K562 (cell line): ENCODE measurements around the gene CST5. TPM values are rescaled to one million over a fixed set of nuclear protein-coding genes. Genes with fewer than 3 reads are reported as not detected.

Source experiments
- ATAC-seq: fragments of 200-7000 bp; cut with Tn5 transposase; 3 replicates; pipeline ENCODE4 v1.9.1; 2020; ENCODE audit warnings: moderate library complexity
- BruUV-seq: library from RNA; stranded (reverse); fragments of 400-500 nt; replicated peaks from 2 replicates; lab custom pipeline; 2021; lab: Mats Ljungman, UMichigan
- CTCF ChIA-PET: fragments of 300-600 bp; formaldehyde crosslinking; extraction: SDS; loops from one replicate; lab custom pipeline; 2021; ENCODE audit warnings: low intra/inter-chr PET ratio; lab: Yijun Ruan, JAX
- POLR2A ChIA-PET: fragments of 300-600, 350-650 bp; sonication (Branson Sonifier 250); formaldehyde crosslinking; extraction: SDS; loops from one replicate; lab custom pipeline; 2021; ENCODE audit warnings: antibody characterized with exemption, inconsistent platforms; lab: Yijun Ruan, JAX
- DNase-seq, 4 experiments: peaks; one replicate each; pipeline versions ENCODE4 v3.0.0 to v3.0.0-alpha.2; 2011 to 2018; ENCODE audit warnings: low spot score in 3 of 4, mixed read lengths in 3 of 4; ENCODE audit errors: extremely low read depth in 1 of 4
- FAIRE-seq: peaks from 2 replicates; lab custom pipeline; 2011; peaks lifted over from hg19 to GRCh38; lab: Jason Lieb, UNC
- H2AFZ ChIP-seq: 2 replicates; pipeline ENCODE4 v1.6.0; 2011; ENCODE audit warnings: low read depth, low read length, control low read depth, inconsistent platforms
- H3K27ac ChIP-seq: fragments of 200-600 bp; 3 replicates; pipeline ENCODE4 v1.8.0; 2011; ENCODE audit warnings: low read depth, mild to moderate bottlenecking, control low read depth, inconsistent platforms, low read length, moderate library complexity, mixed read lengths; ENCODE audit errors: extremely low read depth
- H3K27me3 ChIP-seq, 2 experiments: fragments of 300-600 bp in 1 of 2; 2 replicates in 1 of 2; 3 replicates in 1 of 2; pipeline versions ENCODE4 v1.6.0 to v1.8.0; 2011; ENCODE audit warnings: inconsistent platforms in 2 of 2, low read length in 2 of 2, mild to moderate bottlenecking in 1 of 2, mixed read lengths in 1 of 2, moderate library complexity in 1 of 2; ENCODE audit not compliant: control insufficient read depth in 2 of 2, insufficient read depth in 2 of 2
- H3K36me3 ChIP-seq: fragments of 300-600 bp; 3 replicates; pipeline ENCODE4 v1.8.0; 2011; ENCODE audit warnings: mild to moderate bottlenecking, low read length, inconsistent platforms; ENCODE audit not compliant: control insufficient read depth, insufficient read depth
- H3K4me1 ChIP-seq, 2 experiments: fragments of 200-600 bp in 1 of 2; replicated peaks in 1 of 2; 2 replicates in 1 of 2; 3 replicates in 1 of 2; pipeline versions ENCODE4 v1.5.1 to v1.8.0; 2011; ENCODE audit warnings: inconsistent platforms in 2 of 2, low read length in 2 of 2, mild to moderate bottlenecking in 1 of 2, mixed read lengths in 1 of 2, moderate library complexity in 1 of 2; ENCODE audit not compliant: control insufficient read depth in 2 of 2, insufficient read depth in 2 of 2
- H3K4me2 ChIP-seq: 2 replicates; pipeline ENCODE4 v1.6.1; 2011; ENCODE audit warnings: low read length, control low read depth, inconsistent platforms, mixed read lengths; ENCODE audit not compliant: insufficient read depth
- H3K4me3 ChIP-seq: fragments of 200-600 bp; sonication (generic), shearing (Covaris generic); 2 replicates; pipeline ENCODE4 v1.5.1; 2016; ENCODE audit warnings: control low read depth, inconsistent platforms
- H3K79me2 ChIP-seq: fragments of 200-600 bp; 3 replicates; pipeline ENCODE4 v1.8.0; 2011; ENCODE audit warnings: low read length, inconsistent platforms; ENCODE audit not compliant: control insufficient read depth, insufficient read depth
- H3K9ac ChIP-seq, 2 experiments: 2 replicates each; pipeline versions ENCODE4 v1.6.0 to v1.6.1; 2011; ENCODE audit warnings: low read depth in 2 of 2, low read length in 2 of 2, control low read depth in 1 of 2, inconsistent platforms in 1 of 2, mild to moderate bottlenecking in 1 of 2, mixed read lengths in 1 of 2; ENCODE audit not compliant: insufficient read depth in 1 of 2
- H3K9me1 ChIP-seq: one replicate; pipeline ENCODE4 v1.6.0; 2011; ENCODE audit warnings: inconsistent platforms, mild to moderate bottlenecking, low read length, moderate library complexity; ENCODE audit not compliant: control insufficient read depth, insufficient read depth
- H3K9me3 ChIP-seq: replicated peaks from 2 replicates; pipeline ENCODE4 v1.5.1; 2011; ENCODE audit warnings: low read depth, low read length, inconsistent platforms; ENCODE audit not compliant: control insufficient read depth, insufficient read depth
- H4K20me1 ChIP-seq: replicated peaks from 2 replicates; pipeline ENCODE4 v1.6.1; 2011; ENCODE audit warnings: low read length, inconsistent platforms, mixed read lengths; ENCODE audit not compliant: control insufficient read depth, insufficient read depth
- ADNP ChIP-seq: fragments of 200-800 bp; sonication (Bioruptor generic); IDR thresholded peaks from 2 replicates; pipeline ENCODE4 v1.6.1; 2016; ENCODE audit warnings: missing genetic modification characterization, missing compliant biosample characterization
- CHD4 ChIP-seq: fragments of 200-600 bp; sonication (generic); IDR thresholded peaks from 3 replicates; pipeline ENCODE4 v1.6.1; 2012; ENCODE audit warnings: low read depth, mild to moderate bottlenecking, mixed read lengths, low read length, inconsistent platforms; ENCODE audit not compliant: insufficient read depth, insufficient replicate concordance, poor library complexity, severe bottlenecking
- ELF1 ChIP-seq: fragments of 200-800 bp; sonication (Bioruptor generic); IDR thresholded peaks from 2 replicates; pipeline ENCODE4 v1.6.1; 2016; ENCODE audit warnings: missing genetic modification characterization, missing compliant biosample characterization
- FOXJ3 ChIP-seq: sonication (generic); formaldehyde crosslinking; IDR thresholded peaks from 2 replicates; pipeline ENCODE4 v1.4.0; 2020; ENCODE audit warnings: mild to moderate bottlenecking, missing genetic modification reagents
- GATAD2B ChIP-seq: fragments of 450-650 bp; IDR thresholded peaks from 2 replicates; pipeline ENCODE4 v1.6.1; 2017; ENCODE audit warnings: mild to moderate bottlenecking, borderline replicate concordance
- HDAC8 ChIP-seq: fragments of 450-650 bp; IDR thresholded peaks from 2 replicates; pipeline ENCODE4 v1.6.1; 2016; ENCODE audit warnings: mild to moderate bottlenecking, missing genetic modification characterization, moderate library complexity, missing compliant biosample characterization
- HLTF ChIP-seq: fragments of 450-650 bp; IDR thresholded peaks from 2 replicates; pipeline ENCODE4 v1.6.1; 2016
- JUN ChIP-seq, 2 experiments: sonication (generic) in 1 of 2; formaldehyde crosslinking in 1 of 2; IDR thresholded peaks; 2 replicates each; pipeline versions ENCODE4 v1.6.1 to v1.8.0; 2012 to 2022; ENCODE audit warnings: borderline replicate concordance in 2 of 2, mild to moderate bottlenecking in 2 of 2, improper control_type of control experiment in 1 of 2, low read depth in 1 of 2, low read length in 1 of 2, missing genetic modification reagents in 1 of 2
- NCOA1 ChIP-seq: fragments of 450-650 bp; IDR thresholded peaks from 2 replicates; pipeline ENCODE4 v1.6.1; 2016; ENCODE audit warnings: low read depth
- POLR2B ChIP-seq: fragments of 450-650 bp; IDR thresholded peaks from 2 replicates; pipeline ENCODE4 v1.6.1; 2018; ENCODE audit warnings: low read depth; ENCODE audit not compliant: partially characterized antibody
- PRDM10 ChIP-seq: fragments of 450-650 bp; IDR thresholded peaks from 2 replicates; pipeline ENCODE4 v1.6.1; 2018; ENCODE audit not compliant: partially characterized antibody
- TFAM ChIP-seq: fragments of 250-450 bp; sonication (Bioruptor Pico); conservative IDR thresholded peaks from 2 replicates; pipeline ENCODE4 v1.5.0; 2021; ENCODE audit warnings: mild to moderate bottlenecking, moderate library complexity
- ZBTB26 ChIP-seq: fragments of 450-650 bp; formaldehyde crosslinking; IDR thresholded peaks from 2 replicates; pipeline ENCODE4 v1.4.0; 2022; ENCODE audit warnings: missing genetic modification characterization
- WGBS: fragments of 100-300 bp; shearing (Covaris generic); methylation state at CpG from one replicate; pipeline ENCODE4 v1.1.6; 2016; ENCODE audit warnings: low coverage, mixed read lengths; ENCODE audit not compliant: insufficient coverage; ENCODE audit errors: missing lambda C conversion rate; 5-methylcytosine and 5-hydroxymethylcytosine counted together
- in situ Hi-C: fragments of 300-500 bp; cut with MboI; formaldehyde crosslinking; loops from 4 replicates; pipeline ENCODE4 v1.15.0; 2018; ENCODE audit warnings: inconsistent platforms, mixed read lengths
- intact Hi-C: fragments of 100-400 bp; cut with micrococcal nuclease; formaldehyde crosslinking; loops from 2 replicates; pipeline ENCODE4 v1.14.2; 2022
- polyA plus RNA-seq, 8 experiments: library from polyadenylated mRNA; depleted of rRNA in 4 of 8; stranded (reverse) in 5 of 8; unstranded in 3 of 8; fragments of >200 nt; fragmentation: Nextera tagmentation in 2 of 8; fragmentation: Illumina TruSeq in 1 of 8; extraction: Ambion mirVana in 2 of 8; extraction: Trizol in 1 of 8; gene quantifications; 2 replicates each; pipeline versions ENCODE4 v1.2.1 to v1.2.3, GENCODE V29; 2011 to 2014; ENCODE audit warnings: inconsistent platforms in 1 of 8, missing spikeins in 1 of 8
- total RNA-seq, 7 experiments: library from RNA; depleted of rRNA in 6 of 7; stranded (reverse); fragments of >200 nt in 6 of 7; fragmentation: Illumina TruSeq in 2 of 7; extraction: Trizol in 2 of 7; gene quantifications; 2 replicates each; pipeline versions ENCODE4 v1.2.1 to v1.2.3, GENCODE V29; 2011 to 2021; ENCODE audit warnings: low replicate concordance in 1 of 7

Gene CST5
- total and polyA plus RNA-seq, 9 of the 15 experiments (the other 6 are each of a cell fraction or from before 2014, with no cell fraction given) = not detected

DNA sequence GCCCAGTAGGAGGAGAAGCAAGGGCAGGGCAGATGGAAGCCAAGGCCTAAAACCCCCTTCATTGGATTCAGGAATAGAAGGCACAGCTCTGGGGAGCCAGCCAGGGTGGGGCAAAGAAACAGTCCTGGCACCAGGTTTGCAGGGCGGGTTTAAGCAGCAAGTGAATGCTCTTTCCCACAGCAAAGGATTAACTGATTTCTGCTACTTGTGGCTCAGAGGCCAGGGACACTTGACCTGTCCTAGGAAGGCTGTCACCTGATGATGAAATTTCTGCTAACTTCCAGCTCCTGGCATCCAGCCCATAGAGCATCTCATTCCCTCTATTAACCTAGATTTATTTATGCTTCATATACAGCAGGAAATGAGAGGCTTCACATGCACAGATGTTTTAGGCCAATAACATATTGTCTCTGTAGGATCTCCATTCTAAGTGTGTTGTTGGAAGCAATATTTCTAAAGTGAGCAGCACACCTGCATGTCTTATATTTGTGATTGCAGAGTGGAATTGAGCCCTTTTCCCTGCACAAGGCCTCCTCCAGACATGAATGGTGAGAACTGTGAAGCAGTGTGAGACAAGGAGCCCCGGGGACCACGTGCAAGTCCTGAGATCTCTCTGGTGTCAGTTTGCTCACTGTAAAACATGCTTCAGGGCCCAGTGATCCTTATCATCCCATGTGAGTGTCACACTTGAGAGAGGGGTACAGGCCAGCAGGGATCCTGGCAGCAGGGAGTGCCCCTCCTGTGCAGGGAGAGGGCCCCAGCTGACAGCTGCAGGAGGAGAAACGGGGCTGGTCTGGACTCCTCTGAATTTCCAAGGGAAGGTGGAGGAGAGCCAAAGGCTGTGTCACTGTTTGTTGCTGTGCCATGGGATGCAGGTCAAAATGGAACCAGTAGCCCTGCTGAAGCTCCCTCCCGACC lies 41.1 kb upstream of the CST5 start (continued):
- TF ChIP-seq NCOA1 = no peak

DNA sequence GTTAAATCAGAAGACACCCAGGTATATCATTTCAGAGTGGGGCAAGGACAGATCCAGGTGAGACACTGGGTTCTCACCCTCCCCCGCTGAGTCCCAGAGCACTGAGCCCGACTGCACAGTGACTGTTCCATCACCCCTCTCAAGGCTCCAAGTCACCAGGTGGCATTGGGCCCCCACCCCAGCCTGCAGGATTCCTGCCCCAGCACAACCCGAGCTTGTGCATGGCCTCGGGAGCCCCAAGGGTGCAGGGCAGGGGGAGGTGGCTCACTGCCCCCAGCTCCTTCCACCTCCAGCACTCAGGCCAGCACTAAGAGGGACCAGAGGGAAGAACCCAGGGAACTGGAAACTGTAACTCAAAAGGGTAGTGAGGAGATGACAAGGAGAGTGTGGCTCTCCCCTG lies 39.3 kb upstream of the CST5 start:
- H3K9me3 ChIP-seq = no peaks in the 10 kb centered on the region
- ATAC-seq = no peak

More for the DNA sequence above, 39.3 kb upstream of the CST5 start:
- no peaks in the 10 kb centered on the region for H4K20me1 ChIP-seq
- no peaks in the 10 kb centered on the region for H3K9me1 ChIP-seq
- no peaks in the 10 kb centered on the region for H3K4me1 ChIP-seq
- TF ChIP-seq TFAM (CRISPR knock-in tag) = no peak
- no peak for TF ChIP-seq HDAC8 (tag)
- no peak for TF ChIP-seq HLTF
- TF ChIP-seq GATAD2B = no peak
- no peak for TF ChIP-seq ADNP
- no peak for TF ChIP-seq POLR2B
- no peak for TF ChIP-seq CHD4
- TF ChIP-seq ZBTB26 (CRISPR knock-in tag) = no peak
- no peak for TF ChIP-seq JUN (IDR thresholded peaks at IDR 0.05; ENCODE audit: borderline replicate concordance, low read depth, low read length)
- TF ChIP-seq JUN (CRISPR knock-in tag; IDR thresholded peaks at IDR 0.05; ENCODE audit: borderline replicate concordance) = no peak
- TF ChIP-seq FOXJ3 (CRISPR knock-in tag) = no peak
- TF ChIP-seq ELF1 (tag) = no peak
- TF ChIP-seq PRDM10 = no peak
- no peak overlapping the region for H3K27ac ChIP-seq
- no peak overlapping the region for H3K4me2 ChIP-seq
- no peak overlapping the region for H3K4me3 ChIP-seq
- ChIA-PET CTCF (no interaction called here), POLR2A (no interaction called here)
- no peak overlapping the region for H3K9ac ChIP-seq
- no peaks in the 10 kb centered on the region for H3K36me3 ChIP-seq
- WGBS = 7% methylated on average over 2 of the region's 4 CpGs
- DNase-seq (no peak), FAIRE-seq (no peak)
- H3K27me3 ChIP-seq = no peaks in the 10 kb centered on the region
- no peaks in the 10 kb centered on the region for H3K79me2 ChIP-seq
- intact Hi-C loops = no loop called here
- in situ Hi-C loops = no loop called here
- no TSS peak for BruUV-seq
- H2AFZ ChIP-seq = no peak overlapping the region
